ENCODE measurements around the gene HEATR5A. TPM values are rescaled to one million over a fixed set of nuclear protein-coding genes. Genes with fewer than 3 reads are reported as not detected.

The HEATR5A gene
- total RNA-seq, 4 donors from 2014 or later: 22.9 to 32.0 (median 25.8) TPM

- H3K4me3 ChIP-seq: no peak overlapping the region
- no peaks in the 10 kb centered on the region for H3K9me3 ChIP-seq
- no peak for DNase-seq (ENCODE audit: low spot score in 2 of 2)
- peaks cover 0 to 50% (median 0%) of the 10 kb centered on the region in 3 donors for H3K36me3 ChIP-seq
- peaks cover 0 to 9% (median 0%) of the 10 kb centered on the region in 4 donors for H3K4me1 ChIP-seq
- no peak overlapping the region for H3K27ac ChIP-seq
- no peaks in the 10 kb centered on the region for H3K27me3 ChIP-seq
- TF ChIP-seq CTCF (IDR thresholded peaks at IDR 0.05) (no peak), EP300 (IDR thresholded peaks at IDR 0.05) (no peak), POLR2A (IDR thresholded peaks at IDR 0.05) (no peak)
- 62 to 71% methylated on average over 7 of the region's 7 CpGs for WGBS, 2 donors
Observed at GRCh38 chr14:31294746-31295405, 125.5 kb downstream of the HEATR5A start.

- Histone ChIP-seq H3K9me3 (no peaks in the 10 kb centered on the region), H3K27me3 (no peaks in the 10 kb centered on the region), H3K4me3 (no peak overlapping the region), H3K36me3 (peaks cover 0 to 36% (median 0%) of the 10 kb centered on the region in 3 donors), H3K4me1 (peaks cover 0 to 4% (median 0%) of the 10 kb centered on the region in 4 donors), H3K27ac (no peak overlapping the region)
- DNase-seq (ENCODE audit: low spot score in 2 of 2): no peak
- WGBS, 2 donors: 72 to 81% methylated on average over 3 of the region's 3 CpGs
- no peak for TF ChIP-seq CTCF (IDR thresholded peaks at IDR 0.05)
- no peak for TF ChIP-seq EP300 (IDR thresholded peaks at IDR 0.05)
- no peak for TF ChIP-seq POLR2A (IDR thresholded peaks at IDR 0.05)
Observed at GRCh38 chr14:31292937-31293616, 127.3 kb downstream of the HEATR5A start.

- H3K9me3 ChIP-seq: no peaks in the 10 kb centered on the region
- H3K4me3 ChIP-seq: no peak overlapping the region
- H3K4me1 ChIP-seq: no peaks in the 10 kb centered on the region
- no peak overlapping the region for H3K27ac ChIP-seq
- H3K27me3 ChIP-seq: no peaks in the 10 kb centered on the region
- peaks cover 0 to 49% (median 0%) of the 10 kb centered on the region in 3 donors for H3K36me3 ChIP-seq
- TF ChIP-seq POLR2A (IDR thresholded peaks at IDR 0.05): no peak
- no peak for TF ChIP-seq CTCF (IDR thresholded peaks at IDR 0.05)
- no peak for DNase-seq (ENCODE audit: low spot score in 2 of 2)
Observed at GRCh38 chr14:31291210-31291609, 129.1 kb downstream of the HEATR5A start.

- no peaks in the 10 kb centered on the region for H3K9me3 ChIP-seq
- DNase-seq (ENCODE audit: low spot score in 2 of 2): no peak
- peaks cover 0 to 30% (median 0%) of the 10 kb centered on the region in 3 donors for H3K36me3 ChIP-seq
- H3K4me3 ChIP-seq: no peak overlapping the region
- H3K27me3 ChIP-seq: no peaks in the 10 kb centered on the region
- TF ChIP-seq EP300 (IDR thresholded peaks at IDR 0.05) (no peak), CTCF (IDR thresholded peaks at IDR 0.05) (no peak), POLR2A (IDR thresholded peaks at IDR 0.05) (no peak)
- 92 to 97% methylated on average over 4 of the region's 4 CpGs for WGBS, 2 donors
- no peaks in the 10 kb centered on the region for H3K4me1 ChIP-seq
- H3K27ac ChIP-seq: no peak overlapping the region
Observed at GRCh38 chr14:31287294-31287972, 132.9 kb downstream of the HEATR5A start.

Data from tibial nerve (tissue), 4 donors.